GM23248 (cell line): Measurements from ENCODE around the gene CMTM7.

ENCODE experiments used
- EZH2 ChIP-seq: fragments of 200-600 bp; sonication (generic); IDR thresholded peaks from 2 replicates; pipeline ENCODE4 v1.6.1; 2018; ENCODE audit warnings: antibody characterized with exemption, mild to moderate bottlenecking; ENCODE audit not compliant: insufficient read depth, poor library complexity, severe bottlenecking
- EZH2phosphoT487 ChIP-seq: fragments of 200-600 bp; sonication (generic); IDR thresholded peaks from 2 replicates; pipeline ENCODE4 v1.6.1; 2018; ENCODE audit warnings: antibody characterized with exemption, moderate library complexity, mild to moderate bottlenecking, low read depth; ENCODE audit not compliant: insufficient read depth

GRCh38 chr3:32443478-32443877 is 51.8 kb downstream of the CMTM7 start:
- TF ChIP-seq EZH2phosphoT487: no peak
- no peak for TF ChIP-seq EZH2
